Measurements from ENCODE around the gene OPHN1. TPM values are rescaled to one million over a fixed set of nuclear protein-coding genes. Genes with fewer than 3 reads are reported as not detected.

OPHN1 gene
- total and polyA plus RNA-seq, 2 experiments from 2014 or later: 2.2 to 3.8 TPM

- H3K27ac Mint-ChIP-seq: no peak overlapping the region
- DNase-seq (ENCODE audit: low spot score): no peak
Measured at GRCh38 chrX:68084765-68085164, 348.5 kb downstream of the OPHN1 start.

More at GRCh38 chrX:68084765-68085164, 348.5 kb downstream of the OPHN1 start:
- H3K27ac ChIP-seq (ENCODE audit: low read depth): no peak overlapping the region
- no peak for ATAC-seq
- no peak overlapping the region for H2AFZ ChIP-seq
- H4K20me1 ChIP-seq (replicated peaks; ENCODE audit: insufficient read depth): no peaks in the 10 kb centered on the region
- H3K9me3 Mint-ChIP-seq: no peaks in the 10 kb centered on the region
- H3K36me3 Mint-ChIP-seq (ENCODE audit: low read depth): no peaks in the 10 kb centered on the region; the same call in 2 of the 3 replicates
- H3K27me3 ChIP-seq (ENCODE audit: insufficient read depth): no peaks in the 10 kb centered on the region
- no peaks in the 10 kb centered on the region for H3K36me3 ChIP-seq (ENCODE audit: insufficient read depth)
- no peaks in the 10 kb centered on the region for H3K27me3 Mint-ChIP-seq (ENCODE audit: insufficient read depth, low read depth, poor library complexity)
- TF ChIP-seq ZNF462 (CRISPR knock-in tag; IDR thresholded peaks at IDR 0.05) (no peak), EZH2 (IDR thresholded peaks at IDR 0.05; ENCODE audit: low read depth, unreplicated experiment) (no peak), CREB1 (CRISPR knock-in tag; IDR thresholded peaks at IDR 0.05; ENCODE audit: low read depth) (no peak), ZNF331 (CRISPR knock-in tag; IDR thresholded peaks at IDR 0.05; ENCODE audit: low read depth) (no peak), CTCF (conservative IDR thresholded peaks at IDR 0.05; ENCODE audit: low read depth in 2 of 2) (no peak), JUNB (IDR thresholded peaks at IDR 0.05; ENCODE audit: unreplicated experiment) (no peak), POLR2AphosphoS5 (IDR thresholded peaks at IDR 0.05; ENCODE audit: low read depth) (no peak), ETS1 (IDR thresholded peaks at IDR 0.05) (no peak), STAT1 (IDR thresholded peaks at IDR 0.05; ENCODE audit: unreplicated experiment) (no peak), ZNF114 (CRISPR knock-in tag; IDR thresholded peaks at IDR 0.05) (no peak)
- H3K79me2 ChIP-seq (replicated peaks; ENCODE audit: insufficient read depth): no peaks in the 10 kb centered on the region
- H3K4me1 Mint-ChIP-seq: no peaks in the 10 kb centered on the region
- no peak overlapping the region for H3K4me2 ChIP-seq
- no peaks in the 10 kb centered on the region for H3K9me2 ChIP-seq (ENCODE audit: insufficient read depth)
- no peaks in the 10 kb centered on the region for H3K4me1 ChIP-seq (ENCODE audit: insufficient read depth)
- no peak overlapping the region for H3K4me3 Mint-ChIP-seq
- no peak overlapping the region for H3K4me3 ChIP-seq
- H3F3A ChIP-seq (replicated peaks; ENCODE audit: low read depth): no peaks in the 10 kb centered on the region
